ENCODE results near the gene JAKMIP3.

GRCh38 chr10:132050191-132050590 lies 15.6 kb upstream of the JAKMIP3 start:
- TF ChIP-seq CTCF (tag by site-specific recombination; IDR thresholded peaks at IDR 0.05) (no peak), ZBTB8A (tag by site-specific recombination; IDR thresholded peaks at IDR 0.05) (no peak)

Data from HEK293 (cell line).